Mesenchymal stem cell (in vitro differentiated cells and primary cell): ENCODE data around the gene PRKD1.

Experiments used
- DNase-seq: peaks from one replicate; pipeline ENCODE4 v3.0.0-alpha.2; 2013
- H2AFZ ChIP-seq: one replicate; pipeline ENCODE4 v1.6.1; 2013; ENCODE audit warnings: low read depth, mild to moderate bottlenecking, control low read depth, inconsistent platforms, low read length, moderate library complexity
- H2AK5ac ChIP-seq: 2 replicates; pipeline ENCODE4 v1.6.1; 2013; ENCODE audit warnings: low read length, moderate library complexity, mild to moderate bottlenecking, inconsistent platforms; ENCODE audit not compliant: severe bottlenecking
- H2BK120ac ChIP-seq: one replicate; pipeline ENCODE4 v1.6.1; 2013; ENCODE audit warnings: low read depth, mild to moderate bottlenecking, inconsistent platforms, low read length, moderate library complexity
- H2BK12ac ChIP-seq, 2 experiments: one replicate each; pipeline ENCODE4 v1.6.1; 2013; ENCODE audit warnings: inconsistent platforms in 2 of 2, low read length in 2 of 2, mild to moderate bottlenecking in 2 of 2, moderate library complexity in 2 of 2, control low read depth in 1 of 2
- H2BK15ac ChIP-seq: one replicate; pipeline ENCODE4 v1.6.1; 2013; ENCODE audit warnings: mild to moderate bottlenecking, low read depth, inconsistent platforms; ENCODE audit not compliant: poor library complexity, severe bottlenecking
- H2BK5ac ChIP-seq: 2 replicates; pipeline ENCODE4 v1.6.1; 2013; ENCODE audit warnings: low read depth, mild to moderate bottlenecking, low read length, control low read depth, inconsistent platforms; ENCODE audit not compliant: poor library complexity, severe bottlenecking
- H3K14ac ChIP-seq, 2 experiments: one replicate each; pipeline ENCODE4 v1.6.1; 2013; ENCODE audit warnings: inconsistent platforms in 2 of 2, low read length in 2 of 2, control low read depth in 1 of 2, mild to moderate bottlenecking in 1 of 2, moderate library complexity in 1 of 2
- H3K18ac ChIP-seq, 2 experiments: one replicate each; pipeline ENCODE4 v1.6.1; 2013; ENCODE audit warnings: inconsistent platforms in 2 of 2, low read length in 2 of 2, control low read depth in 1 of 2, low read depth in 1 of 2, mild to moderate bottlenecking in 1 of 2
- H3K23ac ChIP-seq, 2 experiments: one replicate each; pipeline ENCODE4 v1.6.1; 2013; ENCODE audit warnings: inconsistent platforms in 2 of 2, low read length in 2 of 2, mild to moderate bottlenecking in 2 of 2, moderate library complexity in 2 of 2, control low read depth in 1 of 2
- H3K27ac ChIP-seq: 2 replicates; pipeline ENCODE4 v1.5.1; 2013; ENCODE audit warnings: mild to moderate bottlenecking, moderate library complexity, low read length, control low read depth, inconsistent platforms; ENCODE audit not compliant: poor library complexity, severe bottlenecking
- H3K27me3 ChIP-seq, 2 experiments: 2 replicates each; pipeline versions ENCODE4 v1.6.1 to v1.7.0; 2013; ENCODE audit warnings: low read length in 2 of 2, mild to moderate bottlenecking in 2 of 2, moderate library complexity in 2 of 2, control low read depth in 1 of 2, inconsistent platforms in 1 of 2; ENCODE audit not compliant: control insufficient read depth in 1 of 2, insufficient read depth in 1 of 2
- H3K36me3 ChIP-seq, 2 experiments: 2 replicates each; pipeline versions ENCODE4 v1.6.1 to v1.7.0; 2013; ENCODE audit warnings: low read length in 2 of 2, control low read depth in 1 of 2, inconsistent platforms in 1 of 2, low read depth in 1 of 2, mild to moderate bottlenecking in 1 of 2; ENCODE audit not compliant: insufficient read depth in 2 of 2, control insufficient read depth in 1 of 2
- H3K4ac ChIP-seq, 2 experiments: one replicate each; pipeline ENCODE4 v1.6.1; 2013; ENCODE audit warnings: inconsistent platforms in 2 of 2, low read length in 2 of 2, mild to moderate bottlenecking in 2 of 2, moderate library complexity in 2 of 2, control low read depth in 1 of 2, low read depth in 1 of 2
- H3K4me1 ChIP-seq: 2 replicates; pipeline ENCODE4 v1.6.1; 2013; ENCODE audit warnings: low read depth, low read length, control low read depth; ENCODE audit not compliant: control insufficient read depth, insufficient read depth
- H3K4me2 ChIP-seq: 2 replicates; pipeline ENCODE4 v1.6.1; 2013; ENCODE audit warnings: low read length, mild to moderate bottlenecking, inconsistent platforms; ENCODE audit not compliant: poor library complexity, severe bottlenecking
- H3K4me3 ChIP-seq, 2 experiments: 2 replicates each; pipeline versions ENCODE4 v1.5.1 to v1.7.0; 2013; ENCODE audit warnings: low read length in 2 of 2, mild to moderate bottlenecking in 2 of 2, control low read depth in 1 of 2, low read depth in 1 of 2; ENCODE audit not compliant: insufficient read depth in 1 of 2
- H3K79me1 ChIP-seq: replicated peaks from 2 replicates; pipeline ENCODE4 v1.6.1; 2013; ENCODE audit warnings: mild to moderate bottlenecking, control low read depth, low read length, inconsistent platforms; ENCODE audit not compliant: poor library complexity, severe bottlenecking
- H3K9ac ChIP-seq: 2 replicates; pipeline ENCODE4 v1.7.0; 2013; ENCODE audit warnings: mild to moderate bottlenecking, low read length, moderate library complexity
- H3K9me3 ChIP-seq: 2 replicates; pipeline ENCODE4 v1.7.0; 2013; ENCODE audit warnings: mild to moderate bottlenecking, low read length; ENCODE audit not compliant: control insufficient read depth
- H4K8ac ChIP-seq: one replicate; pipeline ENCODE4 v1.6.1; 2013; ENCODE audit warnings: inconsistent platforms, mild to moderate bottlenecking, low read length, moderate library complexity
- H4K91ac ChIP-seq: one replicate; pipeline ENCODE4 v1.6.1; 2013; ENCODE audit warnings: mild to moderate bottlenecking, low read length, inconsistent platforms
- WGBS: methylation state at CpG from one replicate; pipeline ENCODE4 v1.1.7; 2013; ENCODE audit warnings: mixed read lengths; 5-methylcytosine and 5-hydroxymethylcytosine counted together

Gene PRKD1

DNA sequence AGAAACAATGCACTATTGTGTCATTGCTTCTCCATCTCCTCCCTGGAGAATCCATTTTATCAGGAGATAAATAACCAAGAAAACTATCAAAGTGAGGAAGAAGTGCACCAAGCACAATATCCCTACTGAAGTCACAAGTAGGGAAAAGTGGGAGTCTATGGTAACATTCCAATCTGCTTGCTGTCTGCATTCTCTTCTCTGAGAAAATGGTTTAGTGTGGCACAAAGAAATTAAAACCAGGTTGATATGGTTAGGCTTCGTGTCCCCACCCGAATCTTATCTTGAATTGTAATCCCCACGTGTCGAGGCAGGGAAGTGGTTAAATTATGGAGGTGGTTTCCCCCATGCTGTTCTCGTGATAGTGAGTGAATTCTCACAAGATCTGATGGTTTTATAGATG is 209.7 kb downstream of the PRKD1 start:
- Histone ChIP-seq H4K8ac (no peak overlapping the region), H3K79me1 (peaks cover 2% of the 10 kb centered on the region), H2BK15ac (no peak overlapping the region), H3K27ac (no peak overlapping the region), H3K4me2 (no peak overlapping the region), H3K14ac (no peak overlapping the region), H3K18ac (no peak overlapping the region), H2AFZ (no peak overlapping the region), H3K36me3 (peaks cover 0 to 4% of the 10 kb centered on the region in 2 experiments), H3K23ac (no peak overlapping the region), H2AK5ac (no peak overlapping the region), H3K4ac (no peak overlapping the region), H2BK120ac (no peak overlapping the region), H2BK12ac (no peak overlapping the region), H2BK5ac (no peak overlapping the region), H3K9ac (no peak overlapping the region), H3K4me1 (no peaks in the 10 kb centered on the region), H4K91ac (no peak overlapping the region), H3K4me3 (no peak overlapping the region), H3K27me3 (no peaks in the 10 kb centered on the region), H3K9me3 (no peaks in the 10 kb centered on the region)
- WGBS = 69% methylated on average over 5 of the region's 5 CpGs
- no peak for DNase-seq

- no peak overlapping the region for H2AFZ ChIP-seq
- no peak overlapping the region for H4K91ac ChIP-seq
These were observed 211.5 kb downstream of the PRKD1 start for GRCh38 chr14:29716150-29716549.

DNA sequence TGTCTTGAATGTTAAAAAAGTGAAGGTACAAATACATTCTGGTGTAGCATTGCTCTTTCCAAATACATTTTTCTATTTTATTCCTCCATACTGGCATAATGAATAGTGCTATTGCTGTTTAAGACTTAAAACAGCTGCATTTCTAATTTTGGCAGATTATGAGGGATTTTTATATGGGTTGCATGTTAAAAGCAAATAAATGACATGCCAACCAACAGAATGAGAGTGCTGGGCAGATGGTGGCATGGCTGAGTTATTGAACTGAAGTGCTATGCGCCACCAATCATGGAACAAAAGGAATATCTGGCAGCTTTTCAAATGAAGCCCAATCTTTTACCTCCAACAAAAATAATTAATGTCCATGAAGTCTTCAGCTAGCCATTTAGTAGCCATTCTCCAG is 215.0 kb downstream of the PRKD1 start:
- H2BK120ac ChIP-seq = no peak overlapping the region
- H3K9ac ChIP-seq = no peak overlapping the region
- H3K9me3 ChIP-seq = no peaks in the 10 kb centered on the region
- H4K8ac ChIP-seq = no peak overlapping the region
- peaks cover 2% of the 10 kb centered on the region for H3K79me1 ChIP-seq
- no peaks in the 10 kb centered on the region for H3K27me3 ChIP-seq
- H2BK12ac ChIP-seq = no peak overlapping the region
- H2AFZ ChIP-seq = no peak overlapping the region
- no peak overlapping the region for H3K14ac ChIP-seq
- H3K4ac ChIP-seq = no peak overlapping the region
- no peak overlapping the region for H2AK5ac ChIP-seq
- no peak overlapping the region for H3K18ac ChIP-seq
- no peak overlapping the region for H3K4me3 ChIP-seq
- no peak overlapping the region for H3K27ac ChIP-seq
- H3K23ac ChIP-seq = no peak overlapping the region
- H2BK15ac ChIP-seq = no peak overlapping the region
- no peak overlapping the region for H3K4me2 ChIP-seq
- no peak for DNase-seq
- H3K4me1 ChIP-seq = no peaks in the 10 kb centered on the region
- no peak overlapping the region for H4K91ac ChIP-seq
- H2BK5ac ChIP-seq = no peak overlapping the region
- no peaks in the 10 kb centered on the region for H3K36me3 ChIP-seq
- 100% methylated on average over 1 of the region's 1 CpG for WGBS

More at GRCh38 chr14:29716150-29716549, 211.5 kb downstream of the PRKD1 start:
- Histone ChIP-seq H3K36me3 (no peaks in the 10 kb centered on the region), H2BK5ac (no peak overlapping the region), H3K14ac (no peak overlapping the region), H3K4ac (no peak overlapping the region), H3K4me1 (no peaks in the 10 kb centered on the region), H2BK12ac (no peak overlapping the region), H4K8ac (no peak overlapping the region), H3K4me3 (peak overlapping the region in 1 of 2 experiments; percentile 2), H3K9ac (no peak overlapping the region), H3K9me3 (no peaks in the 10 kb centered on the region), H3K18ac (peak overlapping the region in 1 of 2 experiments; percentile 52), H3K23ac (no peak overlapping the region), H2AK5ac (no peak overlapping the region), H3K79me1 (peaks cover 2% of the 10 kb centered on the region), H3K4me2 (no peak overlapping the region), H2BK120ac (no peak overlapping the region), H3K27ac (no peak overlapping the region), H3K27me3 (no peaks in the 10 kb centered on the region), H2BK15ac (no peak overlapping the region)
- DNase-seq = peak; percentile 18
- WGBS = 69% methylated on average over 1 of the region's 1 CpG

GRCh38 chr14:29710015-29710414 is 217.6 kb downstream of the PRKD1 start:
- H3K4me1 ChIP-seq = no peaks in the 10 kb centered on the region
- H2AK5ac ChIP-seq = no peak overlapping the region
- no peak overlapping the region for H3K27ac ChIP-seq
- H3K9ac ChIP-seq = no peak overlapping the region
- H3K79me1 ChIP-seq = no peaks in the 10 kb centered on the region
- no peak overlapping the region for H3K4me3 ChIP-seq
- no peak overlapping the region for H3K14ac ChIP-seq
- no peak overlapping the region for H3K23ac ChIP-seq
- H2BK12ac ChIP-seq = no peak overlapping the region
- H3K27me3 ChIP-seq = no peaks in the 10 kb centered on the region
- H2AFZ ChIP-seq = no peak overlapping the region
- H4K91ac ChIP-seq = no peak overlapping the region
- H2BK5ac ChIP-seq = no peak overlapping the region
- no peaks in the 10 kb centered on the region for H3K9me3 ChIP-seq
- H2BK15ac ChIP-seq = no peak overlapping the region
- no peak overlapping the region for H4K8ac ChIP-seq
- 92% methylated on average over 1 of the region's 2 CpGs for WGBS
- H3K4ac ChIP-seq = no peak overlapping the region
- no peak overlapping the region for H2BK120ac ChIP-seq
- peak; percentile 7 for DNase-seq
- no peaks in the 10 kb centered on the region for H3K36me3 ChIP-seq
- no peak overlapping the region for H3K4me2 ChIP-seq
- no peak overlapping the region for H3K18ac ChIP-seq
